GM12864 (cell line): Measurements from ENCODE around the gene OR7D2.
"Not testable (repeated sequence)": the region's sequence is repeated elsewhere in the genome, so short reads cannot be mapped to it uniquely, and the experiment has no call there.

Experiments
- DNase-seq: peaks from one replicate; pipeline ENCODE4 v3.0.0-alpha.2; 2011; ENCODE audit warnings: low read depth
- H3K4me3 ChIP-seq: 2 replicates; pipeline ENCODE4 v1.5.1; 2011; ENCODE audit warnings: mild to moderate bottlenecking, low read depth, low read length, control low read depth
- TF ChIP-seq, protein P1 (sequence below): IDR thresholded peaks from 2 replicates; pipeline ENCODE4 v1.5.1; 2011; ENCODE audit warnings: low read depth, mild to moderate bottlenecking, moderate library complexity, low read length, control low read depth, inconsistent platforms; ENCODE audit errors: missing control alignments

Gene OR7D2

DNA sequence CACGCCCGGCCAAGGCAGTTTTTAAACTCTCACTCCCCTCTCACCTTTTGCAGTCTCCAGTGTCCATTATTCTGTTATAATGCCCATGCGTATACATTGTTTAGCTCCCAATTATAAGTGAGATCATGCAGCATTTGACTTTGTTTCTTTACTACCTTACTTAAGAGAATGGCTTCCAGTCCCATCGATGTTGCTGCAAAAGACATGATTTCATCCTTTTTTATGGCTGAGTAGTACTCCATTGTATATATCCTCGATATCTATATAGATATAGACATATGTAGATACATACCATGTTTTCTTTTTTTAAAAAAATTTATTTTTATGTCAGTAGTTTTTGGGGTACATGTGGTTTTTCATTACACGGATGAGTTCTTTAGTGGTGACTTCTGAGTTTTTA is 8.4 kb downstream of the OR7D2 start:
- H3K4me3 ChIP-seq: no peak overlapping the region
- TF ChIP-seq, protein P1, sequence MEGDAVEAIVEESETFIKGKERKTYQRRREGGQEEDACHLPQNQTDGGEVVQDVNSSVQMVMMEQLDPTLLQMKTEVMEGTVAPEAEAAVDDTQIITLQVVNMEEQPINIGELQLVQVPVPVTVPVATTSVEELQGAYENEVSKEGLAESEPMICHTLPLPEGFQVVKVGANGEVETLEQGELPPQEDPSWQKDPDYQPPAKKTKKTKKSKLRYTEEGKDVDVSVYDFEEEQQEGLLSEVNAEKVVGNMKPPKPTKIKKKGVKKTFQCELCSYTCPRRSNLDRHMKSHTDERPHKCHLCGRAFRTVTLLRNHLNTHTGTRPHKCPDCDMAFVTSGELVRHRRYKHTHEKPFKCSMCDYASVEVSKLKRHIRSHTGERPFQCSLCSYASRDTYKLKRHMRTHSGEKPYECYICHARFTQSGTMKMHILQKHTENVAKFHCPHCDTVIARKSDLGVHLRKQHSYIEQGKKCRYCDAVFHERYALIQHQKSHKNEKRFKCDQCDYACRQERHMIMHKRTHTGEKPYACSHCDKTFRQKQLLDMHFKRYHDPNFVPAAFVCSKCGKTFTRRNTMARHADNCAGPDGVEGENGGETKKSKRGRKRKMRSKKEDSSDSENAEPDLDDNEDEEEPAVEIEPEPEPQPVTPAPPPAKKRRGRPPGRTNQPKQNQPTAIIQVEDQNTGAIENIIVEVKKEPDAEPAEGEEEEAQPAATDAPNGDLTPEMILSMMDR: no peak
- DNase-seq: no peak

DNA sequence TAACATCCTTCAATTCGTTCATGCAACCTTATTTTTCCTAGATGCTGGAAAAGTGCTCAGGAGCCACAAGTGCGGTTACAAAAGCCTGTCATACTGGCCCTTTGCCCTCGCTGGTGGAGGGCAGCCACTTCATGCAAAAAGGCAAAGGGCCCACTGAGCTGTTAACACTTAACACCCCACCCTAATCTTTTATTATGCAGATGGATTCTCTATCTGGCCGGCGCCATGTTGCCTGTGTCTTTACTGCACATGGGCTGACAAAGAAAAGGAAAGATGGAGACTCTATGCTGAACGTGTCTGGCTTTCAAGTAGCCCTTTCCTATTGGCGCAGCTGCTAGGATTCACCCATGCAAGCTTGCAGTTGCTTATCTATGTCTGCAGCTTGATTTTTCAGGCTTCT is 10.8 kb downstream of the OR7D2 start:
- TF ChIP-seq, protein P1: no peak
- DNase-seq: no peak
- H3K4me3 ChIP-seq: no peak overlapping the region

DNA sequence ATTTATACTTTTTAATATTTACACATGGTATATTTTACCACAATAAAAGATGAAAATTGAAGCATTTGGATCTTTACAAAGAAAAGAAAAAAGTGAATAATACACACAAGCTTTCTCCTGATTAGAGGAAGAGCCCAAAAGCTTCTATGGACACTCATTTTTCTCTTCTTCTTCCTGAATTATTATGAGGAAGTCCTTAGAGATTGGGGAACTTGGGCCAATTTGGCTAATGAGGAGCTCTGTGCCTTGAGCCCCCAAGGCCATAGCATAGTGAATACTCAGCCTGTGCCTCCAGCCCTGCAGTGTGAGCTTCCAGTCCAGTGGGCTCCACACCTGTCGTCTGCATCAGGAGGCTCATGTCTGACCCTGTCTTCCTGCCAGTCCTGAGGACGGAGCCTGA is 19.3 kb downstream of the OR7D2 start:
- not testable (repeated sequence) for DNase-seq, H3K4me3 ChIP-seq

DNA sequence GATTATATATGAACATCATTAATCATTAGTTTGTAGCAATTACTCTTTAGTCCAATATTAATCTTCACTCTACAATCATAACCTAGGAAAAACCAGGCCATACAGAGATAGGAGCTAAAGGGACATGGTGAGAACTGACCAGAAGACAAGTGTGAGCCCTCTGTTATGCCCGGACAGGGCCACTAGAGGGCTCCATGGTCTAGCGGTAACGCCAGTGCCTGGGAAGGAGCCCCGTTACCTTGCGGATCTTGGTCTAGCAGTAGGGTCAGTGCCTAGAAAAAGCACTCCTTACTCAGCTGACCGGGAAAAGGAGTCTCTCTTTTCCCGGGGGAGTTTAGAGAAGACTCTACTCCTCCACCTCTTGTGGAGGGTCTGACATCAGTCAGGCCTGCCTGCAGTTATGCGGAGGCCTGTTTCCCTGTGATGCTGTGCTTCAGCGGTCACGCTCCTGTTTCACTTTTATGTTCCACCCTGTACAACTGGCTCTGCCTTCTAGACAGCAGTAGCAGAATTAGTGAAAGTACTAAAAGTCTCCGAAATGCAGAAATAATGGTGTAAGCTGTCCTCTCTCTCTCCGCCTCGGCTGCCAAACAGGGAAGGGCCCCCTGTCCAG is 26.8 kb downstream of the OR7D2 start:
- DNase-seq: peak; percentile 4
- TF ChIP-seq, protein P1: peak; percentile 91
- peak overlapping the region; percentile 30 for H3K4me3 ChIP-seq

DNA sequence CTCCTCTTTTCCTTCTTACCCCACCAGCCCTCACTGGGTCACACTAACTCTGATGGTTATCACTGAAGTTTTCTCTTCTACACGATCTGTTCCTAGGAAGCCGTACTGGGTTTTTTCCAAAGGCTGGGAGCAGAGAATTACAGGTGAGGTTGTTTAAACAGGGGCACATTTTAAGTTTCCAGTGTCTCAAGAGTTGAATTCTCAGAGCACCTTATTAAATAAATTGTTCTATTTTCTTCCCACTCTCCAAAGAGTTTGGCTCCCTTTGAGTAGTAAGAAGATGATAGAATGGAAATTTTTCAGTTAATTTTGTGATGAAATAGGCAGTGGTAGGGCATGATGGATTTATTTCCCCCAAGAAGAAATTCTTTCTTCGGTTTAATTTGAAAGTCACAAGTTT is 40.7 kb downstream of the OR7D2 start, which contains the start of gene OR7D4:
Gene OR7D4, minus strand, starts transcription at position 101 of the 400 bp plus-strand sequence. CDS start 4,752 bp downstream, outside the sequence.
- DNase-seq: no peak
- H3K4me3 ChIP-seq: no peak within 1 kb of the TSS
- TF ChIP-seq, protein P1: no peak
